ENCODE measurements around the gene KCNIP2.

The KCNIP2 gene

GRCh38 chr10:101781655-101781983, 62.0 kb downstream of the KCNIP2 start:
- in situ Hi-C loops (cut with HindIII; ENCODE audit: low pct_ligation_motif_present, low sequenced_read_pairs) = no loop called here
- no peak overlapping the region for H3K27ac ChIP-seq
- H3K36me3 ChIP-seq (replicated peaks) = peaks cover 28% of the 10 kb centered on the region
- TF ChIP-seq CTCF (IDR thresholded peaks at IDR 0.05; ENCODE audit: low read depth, low read length, missing control alignments) = no peak
- peaks cover 5% of the 10 kb centered on the region for H3K27me3 ChIP-seq (replicated peaks)
- H3K4me3 ChIP-seq (ENCODE audit: low read depth, low read length) = no peak overlapping the region
- DNase-seq = no peak

- Histone ChIP-seq H3K4me3 (ENCODE audit: low read depth, low read length) (no peak overlapping the region), H3K27ac (no peak overlapping the region), H3K27me3 (replicated peaks) (peaks cover 10% of the 10 kb centered on the region), H3K36me3 (replicated peaks) (peaks cover 23% of the 10 kb centered on the region)
- peak; percentile 52 for DNase-seq
- in situ Hi-C loops (cut with HindIII; ENCODE audit: low pct_ligation_motif_present, low sequenced_read_pairs) = no loop called here
- peak; percentile 98 for TF ChIP-seq CTCF (IDR thresholded peaks at IDR 0.05; ENCODE audit: low read depth, low read length, missing control alignments)
These were observed 62.6 kb downstream of the KCNIP2 start for GRCh38 chr10:101780818-101781654.

- peak overlapping the region; percentile 31 for H3K4me3 ChIP-seq (ENCODE audit: low read depth, low read length)
- H3K27ac ChIP-seq = no peak overlapping the region
- TF ChIP-seq CTCF (IDR thresholded peaks at IDR 0.05; ENCODE audit: low read depth, low read length, missing control alignments) = no peak
- H3K36me3 ChIP-seq (replicated peaks) = peaks cover 16% of the 10 kb centered on the region
- peaks cover 14% of the 10 kb centered on the region for H3K27me3 ChIP-seq (replicated peaks)
- in situ Hi-C loops (cut with HindIII; ENCODE audit: low pct_ligation_motif_present, low sequenced_read_pairs) = no loop called here
- no peak for DNase-seq
These were observed 63.3 kb downstream of the KCNIP2 start for GRCh38 chr10:101780187-101780817.

- Histone ChIP-seq H3K4me3 (ENCODE audit: low read depth, low read length) (peak overlapping the region; percentile 38), H3K36me3 (replicated peaks) (peaks cover 10% of the 10 kb centered on the region), H3K27me3 (replicated peaks) (peaks cover 21% of the 10 kb centered on the region), H3K27ac (no peak overlapping the region)
- DNase-seq = peak; percentile 48
- in situ Hi-C loops (cut with HindIII; ENCODE audit: low pct_ligation_motif_present, low sequenced_read_pairs) = no loop called here
- TF ChIP-seq CTCF (IDR thresholded peaks at IDR 0.05; ENCODE audit: low read depth, low read length, missing control alignments) = peak; percentile 82
These were observed 63.9 kb downstream of the KCNIP2 start for GRCh38 chr10:101779544-101780186.

GRCh38 chr10:101778781-101779543, 64.6 kb downstream of the KCNIP2 start:
- peaks cover 28% of the 10 kb centered on the region for H3K27me3 ChIP-seq (replicated peaks)
- H3K27ac ChIP-seq = no peak overlapping the region
- no peak for DNase-seq
- no peak for TF ChIP-seq CTCF (IDR thresholded peaks at IDR 0.05; ENCODE audit: low read depth, low read length, missing control alignments)
- peak overlapping the region; percentile 38 for H3K4me3 ChIP-seq (ENCODE audit: low read depth, low read length)
- in situ Hi-C loops (cut with HindIII; ENCODE audit: low pct_ligation_motif_present, low sequenced_read_pairs) = no loop called here
- H3K36me3 ChIP-seq (replicated peaks) = peaks cover 3% of the 10 kb centered on the region

All from brain microvascular endothelial cell (primary cell).